H1 (cell line): ENCODE measurements around the gene SPATA19. TPM values are rescaled to one million over a fixed set of nuclear protein-coding genes. Genes with fewer than 3 reads are reported as not detected.

Experiments used
- CTCF ChIA-PET: fragments of 300-600 bp; sonication (Branson Sonifier 250); formaldehyde crosslinking; loops from one replicate; lab custom pipeline; 2021; ENCODE audit not compliant: partially characterized antibody; lab: Charles Lee
- POLR2A ChIA-PET: fragments of 300-600 bp; sonication (Branson Sonifier 250); formaldehyde crosslinking; loops from one replicate; lab custom pipeline; 2021; ENCODE audit warnings: inconsistent platforms; ENCODE audit not compliant: partially characterized antibody; lab: Charles Lee
- DNase-seq, 2 experiments: peaks; one replicate each; pipeline versions ENCODE4 v3.0.0 to v3.0.0-alpha.2; 2010 to 2022; ENCODE audit warnings: low spot score in 2 of 2, low read depth in 1 of 2, mixed read lengths in 1 of 2
- FAIRE-seq: peaks from 2 replicates; lab custom pipeline; 2011; peaks lifted over from hg19 to GRCh38; lab: Jason Lieb, UNC
- H2AFZ ChIP-seq: 2 replicates; pipeline ENCODE4 v1.8.1; 2012; ENCODE audit warnings: low read length, inconsistent platforms
- H2AK5ac ChIP-seq: 2 replicates; pipeline ENCODE4 v1.6.1; 2013; ENCODE audit warnings: low read depth, low read length
- H2BK120ac ChIP-seq: replicated peaks from 2 replicates; pipeline ENCODE3; 2013; ENCODE audit warnings: low read depth, low read length, inconsistent platforms
- H2BK12ac ChIP-seq: 2 replicates; pipeline ENCODE4 v1.6.1; 2013; ENCODE audit warnings: low read depth, low read length
- H2BK15ac ChIP-seq: 2 replicates; pipeline ENCODE4 v1.6.1; 2013; ENCODE audit warnings: low read length
- H2BK20ac ChIP-seq: 2 replicates; pipeline ENCODE4 v1.6.1; 2013; ENCODE audit warnings: low read length
- H2BK5ac ChIP-seq: 2 replicates; pipeline ENCODE4 v1.6.1; 2013; ENCODE audit warnings: low read depth, low read length
- H3K14ac ChIP-seq: 2 replicates; pipeline ENCODE4 v1.6.1; 2013; ENCODE audit warnings: inconsistent platforms; ENCODE audit not compliant: insufficient read length
- H3K18ac ChIP-seq: 2 replicates; pipeline ENCODE4 v1.6.1; 2013; ENCODE audit warnings: low read length; ENCODE audit errors: extremely low read depth
- H3K23ac ChIP-seq: 2 replicates; pipeline ENCODE4 v1.6.1; 2013; ENCODE audit warnings: inconsistent platforms; ENCODE audit not compliant: insufficient read length
- H3K23me2 ChIP-seq: 2 replicates; pipeline ENCODE4 v1.6.1; 2013; ENCODE audit warnings: low read depth, low read length
- H3K27ac ChIP-seq: 2 replicates; pipeline ENCODE4 v1.6.1; 2011; ENCODE audit warnings: low read depth, low read length, inconsistent platforms
- H3K27me3 ChIP-seq, 4 experiments: replicated peaks in 1 of 4; 1 replicate in 1 of 4; 2 replicates in 3 of 4; pipeline versions ENCODE4 v1.6.1 to v1.8.1; 2011 to 2013; ENCODE audit warnings: low read length in 3 of 4, mild to moderate bottlenecking in 3 of 4, inconsistent platforms in 2 of 4, mixed read lengths in 2 of 4, moderate library complexity in 1 of 4; ENCODE audit not compliant: control insufficient read depth in 3 of 4, insufficient read depth in 3 of 4; ENCODE audit errors: extremely low read depth in 1 of 4
- H3K36me3 ChIP-seq, 4 experiments: 2 replicates each; pipeline versions ENCODE4 v1.6.1 to v1.8.1; 2011 to 2013; ENCODE audit warnings: mild to moderate bottlenecking in 4 of 4, low read length in 3 of 4, moderate library complexity in 2 of 4, control low read depth in 1 of 4, inconsistent platforms in 1 of 4; ENCODE audit not compliant: insufficient read depth in 4 of 4, control insufficient read depth in 2 of 4
- H3K4ac ChIP-seq: replicated peaks from 2 replicates; pipeline ENCODE3; 2013; ENCODE audit warnings: low read length, low read depth, mixed read lengths, inconsistent platforms; ENCODE audit not compliant: insufficient read length
- H3K4me1 ChIP-seq, 4 experiments: replicated peaks in 1 of 4; 1 replicate in 1 of 4; 2 replicates in 3 of 4; pipeline versions ENCODE4 v1.6.1 to v1.8.1; 2011 to 2013; ENCODE audit warnings: low read length in 3 of 4, inconsistent platforms in 2 of 4, mixed read lengths in 1 of 4; ENCODE audit not compliant: insufficient read depth in 4 of 4, control insufficient read depth in 3 of 4
- H3K4me2 ChIP-seq, 2 experiments: 2 replicates each; pipeline versions ENCODE4 v1.6.1 to v1.8.1; 2011 to 2013; ENCODE audit warnings: low read depth in 2 of 2, low read length in 2 of 2, control low read depth in 1 of 2, inconsistent platforms in 1 of 2, mild to moderate bottlenecking in 1 of 2; ENCODE audit not compliant: insufficient read depth in 1 of 2
- H3K4me3 ChIP-seq, 4 experiments: fragments of 200-600, 300-600 bp in 1 of 4; sonication (generic), shearing (Covaris generic), sonication (Bioruptor Twin) in 1 of 4; 2 replicates each; pipeline versions ENCODE4 v1.5.1 to v1.8.1; 2011 to 2016; ENCODE audit warnings: low read length in 4 of 4, low read depth in 3 of 4, control low read depth in 2 of 4, inconsistent platforms in 2 of 4, mild to moderate bottlenecking in 2 of 4, mixed read lengths in 1 of 4, moderate library complexity in 1 of 4; ENCODE audit not compliant: insufficient read depth in 2 of 4; ENCODE audit errors: extremely low read depth in 1 of 4
- H3K56ac ChIP-seq: replicated peaks from 2 replicates; pipeline ENCODE3; 2013; ENCODE audit warnings: low read depth, mild to moderate bottlenecking, mixed read lengths, low read length, inconsistent platforms; ENCODE audit not compliant: insufficient read length
- H3K79me1 ChIP-seq: 2 replicates; pipeline ENCODE4 v1.6.1; 2013; ENCODE audit warnings: low read depth, low read length, control low read depth
- H3K79me2 ChIP-seq, 2 experiments: 2 replicates each; pipeline versions ENCODE4 v1.6.1 to v1.8.1; 2012 to 2013; ENCODE audit warnings: low read length in 2 of 2, mild to moderate bottlenecking in 2 of 2, inconsistent platforms in 1 of 2; ENCODE audit not compliant: insufficient read depth in 2 of 2, control insufficient read depth in 1 of 2
- H3K9ac ChIP-seq, 4 experiments: replicated peaks in 1 of 4; 1 replicate in 1 of 4; 2 replicates in 3 of 4; pipeline versions ENCODE4 v1.6.1 to v1.8.1; 2011 to 2013; ENCODE audit warnings: low read depth in 3 of 4, low read length in 3 of 4, control low read depth in 2 of 4, mild to moderate bottlenecking in 2 of 4, moderate library complexity in 2 of 4, inconsistent platforms in 1 of 4; ENCODE audit errors: extremely low read depth in 1 of 4
- H3K9me3 ChIP-seq, 2 experiments: 2 replicates each; pipeline versions ENCODE4 v1.6.1 to v1.8.1; 2012 to 2013; ENCODE audit warnings: mild to moderate bottlenecking in 2 of 2, moderate library complexity in 2 of 2, control low read depth in 1 of 2, inconsistent platforms in 1 of 2, low read depth in 1 of 2, low read length in 1 of 2, mixed read lengths in 1 of 2; ENCODE audit not compliant: insufficient read depth in 2 of 2
- H4K20me1 ChIP-seq, 2 experiments: replicated peaks in 1 of 2; 2 replicates each; pipeline versions ENCODE3 to v1.8.1; 2011 to 2013; ENCODE audit warnings: inconsistent platforms in 2 of 2, low read length in 2 of 2, mild to moderate bottlenecking in 1 of 2; ENCODE audit not compliant: insufficient read depth in 2 of 2, control insufficient read depth in 1 of 2
- H4K5ac ChIP-seq: 2 replicates; pipeline ENCODE4 v1.6.1; 2013; ENCODE audit warnings: low read length, low read depth, mixed read lengths, inconsistent platforms; ENCODE audit not compliant: insufficient read length
- H4K8ac ChIP-seq: 2 replicates; pipeline ENCODE4 v1.8.0; 2013; ENCODE audit warnings: mild to moderate bottlenecking, moderate library complexity, low read length, inconsistent platforms; ENCODE audit not compliant: insufficient read depth; ENCODE audit errors: extremely low read depth
- H4K91ac ChIP-seq: replicated peaks from 2 replicates; pipeline ENCODE3; 2013; ENCODE audit warnings: low read length, mixed read lengths, inconsistent platforms; ENCODE audit not compliant: insufficient read length
- CREB1 ChIP-seq: IDR thresholded peaks from 2 replicates; pipeline ENCODE4 v1.6.1; 2012; ENCODE audit warnings: inconsistent platforms
- GABPA ChIP-seq: IDR thresholded peaks from 2 replicates; pipeline ENCODE4 v1.6.1; 2011; ENCODE audit warnings: mild to moderate bottlenecking, low read length, moderate library complexity, borderline replicate concordance; ENCODE audit not compliant: insufficient read depth
- NRF1 ChIP-seq: IDR thresholded peaks from 2 replicates; pipeline ENCODE4 v1.6.1; 2011; ENCODE audit warnings: mild to moderate bottlenecking, low read depth, low read length, improper control_type of control experiment
- PHF8 ChIP-seq: fragments of 200-600 bp; sonication (generic); conservative IDR thresholded peaks from 2 replicates; pipeline ENCODE4 v1.7.1; 2012; ENCODE audit warnings: low read depth, mild to moderate bottlenecking, inconsistent platforms, low read length, moderate library complexity
- POLR2A ChIP-seq, 2 experiments: IDR thresholded peaks; 1 replicate in 1 of 2; 2 replicates in 1 of 2; pipeline ENCODE4 v1.6.1; 2011; ENCODE audit warnings: low read depth in 2 of 2, low read length in 2 of 2, mild to moderate bottlenecking in 2 of 2; ENCODE audit errors: control extremely low read depth in 1 of 2
- RAD21 ChIP-seq, 2 experiments: IDR thresholded peaks in 1 of 2; conservative IDR thresholded peaks in 1 of 2; 2 replicates each; pipeline ENCODE4 v1.6.1; 2011; ENCODE audit warnings: low read depth in 2 of 2, low read length in 2 of 2, improper control_type of control experiment in 1 of 2, inconsistent platforms in 1 of 2, mild to moderate bottlenecking in 1 of 2, moderate library complexity in 1 of 2
- RXRA ChIP-seq: IDR thresholded peaks from 2 replicates; pipeline ENCODE4 v1.6.1; 2011; ENCODE audit warnings: low read depth, mild to moderate bottlenecking, low read length, moderate library complexity; ENCODE audit not compliant: insufficient read depth
- SAP30 ChIP-seq: fragments of 300-600 bp; sonication (generic); IDR thresholded peaks from 2 replicates; pipeline ENCODE4 v1.7.1; 2012; ENCODE audit warnings: low read length, moderate library complexity, mild to moderate bottlenecking, inconsistent platforms; ENCODE audit not compliant: insufficient read depth, insufficient replicate concordance
- SIN3A ChIP-seq, 2 experiments: IDR thresholded peaks in 1 of 2; conservative IDR thresholded peaks in 1 of 2; 2 replicates each; pipeline ENCODE4 v1.6.1; 2011 to 2012; ENCODE audit warnings: low read length in 2 of 2, improper control_type of control experiment in 1 of 2, low read depth in 1 of 2, mild to moderate bottlenecking in 1 of 2
- SP4 ChIP-seq: IDR thresholded peaks from 2 replicates; pipeline ENCODE4 v1.6.1; 2012; ENCODE audit warnings: low read length, inconsistent platforms
- TCF12 ChIP-seq: IDR thresholded peaks from 2 replicates; pipeline ENCODE4 v1.6.1; 2011; ENCODE audit warnings: low read depth, mild to moderate bottlenecking, low read length
- WGBS, 2 experiments: shearing (Covaris generic) in 1 of 2; methylation state at CpG; one replicate each; pipeline versions ENCODE4 v1.1.6 to v1.1.7; 2013 to 2015; ENCODE audit warnings: low lambda C conversion rate in 2 of 2, mixed read lengths in 2 of 2, inconsistent platforms in 1 of 2, low coverage in 1 of 2, missing lambda C conversion rate in 1 of 2; ENCODE audit not compliant: insufficient replicate concordance in 2 of 2, insufficient coverage in 1 of 2, insufficient read length in 1 of 2; ENCODE audit errors: extremely low coverage in 1 of 2, missing lambda C conversion rate in 1 of 2; 5-methylcytosine and 5-hydroxymethylcytosine counted together
- polyA plus RNA-seq, 7 experiments: library from polyadenylated mRNA; depleted of rRNA in 3 of 7; stranded (reverse) in 5 of 7; unstranded in 2 of 7; fragments of >200 nt in 5 of 7; fragments of 200-250 nt in 2 of 7; gene quantifications; 1 replicate in 5 of 7; 2 replicates in 1 of 7; 4 replicates in 1 of 7; pipeline versions ENCODE4 v1.2.1 to v1.2.3, GENCODE V29; 2011 to 2013; ENCODE audit warnings: missing spikeins in 2 of 7, mixed read lengths in 2 of 7
- total RNA-seq: library from RNA; stranded (reverse); fragmentation: NEBNext Ultra II Directional; extraction: Animal tissue kit (Norgen Biotek cat#: 25700); gene quantifications from 2 replicates; pipeline ENCODE4 v1.2.1, GENCODE V29; 2021
- TF ChIP-seq, protein P1 (sequence below): IDR thresholded peaks from 2 replicates; pipeline ENCODE4 v1.6.1; 2012; ENCODE audit warnings: low read length, inconsistent platforms
- TF ChIP-seq, protein P2 (sequence below): IDR thresholded peaks from 2 replicates; pipeline ENCODE4 v1.6.1; 2012; ENCODE audit warnings: inconsistent platforms

SPATA19 gene
- total and polyA plus RNA-seq, 2 of the 8 experiments (the other 6 are each of a cell fraction or from before 2014, with no cell fraction given) = not detected

DNA sequence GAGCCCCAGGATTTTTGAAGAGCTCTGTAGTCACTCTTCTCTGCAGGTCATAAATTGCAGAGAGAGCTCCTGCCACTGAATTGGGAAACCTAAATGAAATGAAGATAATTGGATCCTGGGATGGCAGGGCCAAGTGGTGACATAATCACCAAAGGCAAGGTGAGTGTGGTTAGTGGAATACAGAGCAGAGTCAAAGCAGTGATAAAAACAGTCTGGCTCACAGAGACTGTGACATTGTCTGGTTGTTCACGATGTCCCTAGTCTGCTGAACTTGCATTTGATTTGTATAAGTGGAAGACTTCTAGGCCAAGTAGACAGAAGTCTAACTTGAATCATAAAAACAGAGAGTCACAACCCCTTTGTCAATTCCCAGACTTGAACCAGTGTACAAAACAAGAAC, 26.8 kb upstream of the SPATA19 start:
- Histone ChIP-seq H2BK5ac (no peak overlapping the region), H3K56ac (no peak overlapping the region), H3K79me1 (no peaks in the 10 kb centered on the region), H2BK120ac (no peak overlapping the region), H4K91ac (no peak overlapping the region), H2BK12ac (no peak overlapping the region), H2BK20ac (no peak overlapping the region), H2AFZ (no peak overlapping the region), H4K5ac (no peak overlapping the region), H3K4me1 (no peaks in the 10 kb centered on the region), H3K18ac (no peak overlapping the region), H3K9ac (no peak overlapping the region), H3K27me3 (no peaks in the 10 kb centered on the region), H3K79me2 (no peaks in the 10 kb centered on the region), H3K23me2 (no peaks in the 10 kb centered on the region), H3K27ac (no peak overlapping the region), H4K20me1 (no peaks in the 10 kb centered on the region), H4K8ac (no peak overlapping the region), H3K9me3 (peaks cover 0 to 7% of the 10 kb centered on the region in 2 experiments; a peak in 1 of 4 replicates), H3K4me3 (no peak overlapping the region), H3K23ac (no peak overlapping the region), H3K4ac (no peak overlapping the region), H3K4me2 (no peak overlapping the region), H3K36me3 (no peaks in the 10 kb centered on the region), H3K14ac (peak overlapping the region; percentile 31), H2BK15ac (no peak overlapping the region), H2AK5ac (no peak overlapping the region)
- POLR2A ChIA-PET = no interaction called here
- no peak for DNase-seq
- no peak for FAIRE-seq
- CTCF ChIA-PET = no interaction called here
- 0% methylated on average over 1 of the region's 1 CpG; no CpG with 5 or more reads in 1 of the 2 experiments for WGBS, 2 experiments
- TF ChIP-seq RXRA = no peak
- no peak for TF ChIP-seq TCF12
- TF ChIP-seq RAD21 (IDR thresholded peaks at IDR 0.05 in 1 of 2, conservative IDR thresholded peaks at IDR 0.05 in 1 of 2; ENCODE audit: low read depth in 2 of 2, low read length in 2 of 2) = no peak
- TF ChIP-seq, protein P1, sequence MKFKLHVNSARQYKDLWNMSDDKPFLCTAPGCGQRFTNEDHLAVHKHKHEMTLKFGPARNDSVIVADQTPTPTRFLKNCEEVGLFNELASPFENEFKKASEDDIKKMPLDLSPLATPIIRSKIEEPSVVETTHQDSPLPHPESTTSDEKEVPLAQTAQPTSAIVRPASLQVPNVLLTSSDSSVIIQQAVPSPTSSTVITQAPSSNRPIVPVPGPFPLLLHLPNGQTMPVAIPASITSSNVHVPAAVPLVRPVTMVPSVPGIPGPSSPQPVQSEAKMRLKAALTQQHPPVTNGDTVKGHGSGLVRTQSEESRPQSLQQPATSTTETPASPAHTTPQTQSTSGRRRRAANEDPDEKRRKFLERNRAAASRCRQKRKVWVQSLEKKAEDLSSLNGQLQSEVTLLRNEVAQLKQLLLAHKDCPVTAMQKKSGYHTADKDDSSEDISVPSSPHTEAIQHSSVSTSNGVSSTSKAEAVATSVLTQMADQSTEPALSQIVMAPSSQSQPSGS = no peak
- no peak for TF ChIP-seq PHF8
- no peak for TF ChIP-seq POLR2A (IDR thresholded peaks at IDR 0.05; ENCODE audit: control extremely low read depth in 1 of 2, low read depth in 2 of 2, low read length in 2 of 2)
- no peak for TF ChIP-seq GABPA
- TF ChIP-seq SAP30 = no peak
- TF ChIP-seq, protein P2, sequence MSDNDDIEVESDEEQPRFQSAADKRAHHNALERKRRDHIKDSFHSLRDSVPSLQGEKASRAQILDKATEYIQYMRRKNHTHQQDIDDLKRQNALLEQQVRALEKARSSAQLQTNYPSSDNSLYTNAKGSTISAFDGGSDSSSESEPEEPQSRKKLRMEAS = no peak
- TF ChIP-seq CREB1 = no peak
- no peak for TF ChIP-seq SIN3A (conservative IDR thresholded peaks at IDR 0.05 in 1 of 2, IDR thresholded peaks at IDR 0.05 in 1 of 2; ENCODE audit: low read depth in 1 of 2, low read length in 2 of 2)
- no peak for TF ChIP-seq SP4
- no peak for TF ChIP-seq NRF1
